Activated T-cell treated with anti-CD3 and anti-CD28 coated beads, Interleukin-2, amount 50 U/mL, for 4 hours (primary cell): ENCODE data around the gene SLC6A12. TPM values are rescaled to one million over a fixed set of nuclear protein-coding genes. Genes with fewer than 3 reads are reported as not detected.
"Not testable (repeated sequence)": the region's sequence is repeated elsewhere in the genome, so short reads cannot be mapped to it uniquely, and the experiment has no call there.

ENCODE experiments used
- ATAC-seq, 2 donors: fragments of 200-7000 bp; cut with Tn5 transposase; one replicate each; pipeline ENCODE4 v1.10.0; 2021
- DNase-seq: peaks from one replicate; pipeline ENCODE4 v3.0.0-alpha.2; 2020
- H3K27me3 Mint-ChIP-seq: one replicate; pipeline ENCODE4 v1.8.0; 2021; ENCODE audit warnings: low read depth, mixed read lengths
- H3K36me3 Mint-ChIP-seq: one replicate; pipeline ENCODE4 v1.8.0; 2022; ENCODE audit warnings: mixed read lengths; ENCODE audit not compliant: insufficient read depth
- H3K4me1 Mint-ChIP-seq: one replicate; pipeline ENCODE4 v1.8.0; 2021; ENCODE audit warnings: low read depth, mixed read lengths
- H3K4me3 Mint-ChIP-seq: one replicate; pipeline ENCODE4 v1.8.0; 2021; ENCODE audit warnings: mild to moderate bottlenecking, moderate library complexity, mixed read lengths
- H3K9me3 Mint-ChIP-seq: one replicate; pipeline ENCODE4 v1.8.0; 2021; ENCODE audit warnings: mixed read lengths
- total RNA-seq, 3 donors: library from RNA; stranded (reverse); gene quantifications; one replicate each; pipeline ENCODE4 v1.2.1, GENCODE V29; 2021

The SLC6A12 gene
- total RNA-seq, 3 donors from 2014 or later: 0.11 to 0.42 TPM; not detected in 1

- Mint-ChIP-seq H3K9me3 (no peaks in the 10 kb centered on the region), H3K4me3 (peak overlapping the region; percentile 74), H3K4me1 (peaks cover 2% of the 10 kb centered on the region), H3K27me3 (peaks cover 30% of the 10 kb centered on the region), H3K36me3 (no peaks in the 10 kb centered on the region)
- peak; percentile 84 to 85 for ATAC-seq
- no peak for DNase-seq
Observed at GRCh38 chr12:188910-189621, 24.9 kb downstream of the SLC6A12 start.

DNA sequence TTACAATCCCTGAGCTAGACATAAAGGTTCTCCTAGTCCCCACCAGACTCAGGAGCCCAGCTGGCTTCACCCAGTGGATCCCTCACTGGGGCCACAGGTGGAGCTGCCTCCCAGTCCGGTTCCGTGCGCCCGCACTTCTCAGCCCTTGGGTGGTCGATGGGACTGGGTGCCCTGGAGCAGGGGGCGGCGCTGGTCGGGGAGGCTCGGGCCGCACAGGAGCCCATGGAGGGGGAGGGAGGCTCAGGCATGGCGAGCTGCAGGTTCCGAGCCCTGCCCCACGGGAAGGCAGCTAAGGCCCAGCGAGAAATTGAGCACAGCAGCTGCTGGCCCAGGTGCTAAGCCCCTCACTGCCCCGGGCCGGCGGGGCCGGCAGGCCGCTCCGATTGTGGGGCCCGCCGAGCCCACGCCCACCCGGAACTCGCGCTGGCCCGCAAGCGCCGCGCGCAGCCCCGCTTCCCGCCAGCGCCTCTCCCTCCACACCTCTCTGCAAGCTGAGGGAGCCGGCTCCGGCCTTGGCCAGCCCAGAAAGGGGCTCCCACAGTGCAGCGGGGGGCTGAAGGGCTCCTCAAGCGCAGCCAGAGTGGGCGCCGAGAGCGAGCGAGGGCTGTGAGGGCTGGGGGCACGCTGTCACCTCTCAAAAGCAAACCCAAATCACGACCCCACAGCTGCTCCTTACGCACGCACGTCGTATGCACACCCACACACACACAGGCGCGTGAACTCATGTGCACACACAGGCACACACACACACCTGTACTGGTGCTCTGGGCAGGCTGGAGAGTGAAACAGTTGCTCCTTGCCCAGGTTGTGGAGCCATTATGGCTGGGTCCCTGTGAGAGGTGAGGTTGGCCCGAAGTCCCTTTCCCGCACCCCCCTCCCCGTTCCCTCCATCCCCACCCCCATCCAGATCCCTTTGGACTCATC is 25.7 kb downstream of the SLC6A12 start:
- Mint-ChIP-seq H3K4me3 (peak overlapping the region; percentile 74), H3K27me3 (peaks cover 30% of the 10 kb centered on the region)
- H3K4me1 Mint-ChIP-seq, H3K36me3 Mint-ChIP-seq, DNase-seq, H3K9me3 Mint-ChIP-seq: not testable (repeated sequence)
- ATAC-seq: peak in 1 of 2 donors; percentile 17

DNA sequence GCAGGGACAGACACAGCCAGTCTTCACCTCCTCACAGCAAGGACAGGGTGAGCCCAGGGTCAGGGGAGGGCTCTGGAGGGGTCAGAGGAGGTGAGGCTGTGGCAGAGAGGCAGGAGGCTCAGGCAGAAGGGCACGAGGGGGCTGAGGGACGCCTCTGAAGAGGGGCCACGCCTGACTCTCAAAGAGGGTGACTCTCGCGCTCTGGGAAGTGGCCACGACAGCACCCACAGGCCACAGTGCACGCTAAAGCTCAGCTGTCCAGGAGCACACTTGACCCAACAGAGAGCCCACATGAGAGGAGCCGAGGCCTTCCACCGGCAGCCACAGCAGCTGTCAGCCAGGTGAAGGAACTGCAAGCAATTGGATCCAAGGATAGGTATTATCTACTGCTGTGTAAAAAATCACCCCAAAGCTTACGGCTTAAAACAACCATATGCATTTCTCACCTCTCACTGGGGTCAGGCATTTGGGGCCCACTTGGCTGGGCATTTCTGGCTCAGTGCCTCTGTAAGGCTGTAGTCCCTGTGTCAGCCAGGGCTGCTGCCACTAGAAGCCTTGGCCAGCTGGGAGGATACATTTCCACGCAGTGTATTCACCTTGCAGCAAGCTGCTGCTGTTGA is 27.8 kb downstream of the SLC6A12 start:
- ATAC-seq (no peak), DNase-seq (no peak)
- H3K4me1 Mint-ChIP-seq: peaks cover 2% of the 10 kb centered on the region
- H3K9me3 Mint-ChIP-seq: no peaks in the 10 kb centered on the region
- no peak overlapping the region for H3K4me3 Mint-ChIP-seq
- H3K27me3 Mint-ChIP-seq: peaks cover 33% of the 10 kb centered on the region
- no peaks in the 10 kb centered on the region for H3K36me3 Mint-ChIP-seq

- ATAC-seq: no peak
- Mint-ChIP-seq H3K36me3 (no peaks in the 10 kb centered on the region), H3K9me3 (no peaks in the 10 kb centered on the region), H3K4me3 (no peak overlapping the region), H3K27me3 (peaks cover 33% of the 10 kb centered on the region), H3K4me1 (peaks cover 2% of the 10 kb centered on the region)
- no peak for DNase-seq
Observed at GRCh38 chr12:185576-185955, 28.4 kb downstream of the SLC6A12 start.

DNA sequence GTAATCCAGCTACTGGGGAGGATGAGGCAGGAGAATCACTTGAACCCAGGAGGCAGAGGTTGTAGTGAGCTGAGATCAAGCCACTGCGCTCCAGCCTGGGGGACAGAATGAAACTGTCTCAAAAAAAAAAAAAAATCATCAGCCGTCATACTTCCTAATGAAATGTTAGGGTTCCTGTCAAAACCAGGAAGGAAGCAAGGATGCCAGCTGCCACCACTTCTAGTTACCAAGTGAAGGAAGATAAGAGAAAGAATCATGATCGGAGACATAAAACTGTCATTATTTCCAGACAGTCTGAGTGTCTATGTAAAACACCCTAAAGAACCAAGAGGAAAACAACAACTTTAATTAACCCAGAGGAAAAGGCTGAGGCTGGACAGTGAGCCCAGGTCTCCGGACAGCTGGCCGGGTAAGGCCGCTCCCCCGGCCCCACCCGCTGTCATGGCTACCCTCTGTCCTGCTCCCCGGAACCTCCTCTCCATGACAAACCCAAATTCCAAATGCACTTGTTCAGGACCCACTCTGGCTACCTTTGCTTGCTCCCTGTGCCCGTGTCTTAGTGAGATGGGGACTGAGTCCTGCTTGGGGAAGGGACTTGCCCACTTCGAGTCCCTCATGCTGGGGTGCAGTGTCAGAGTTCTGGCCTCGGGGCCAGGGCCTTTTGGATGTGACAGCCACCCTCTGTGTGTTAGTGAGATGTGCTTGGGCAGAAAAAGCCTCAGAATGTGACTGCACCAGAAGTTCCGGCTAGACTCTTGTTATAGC is 29.0 kb downstream of the SLC6A12 start:
- no peak for DNase-seq
- no peak overlapping the region for H3K4me3 Mint-ChIP-seq
- peaks cover 30% of the 10 kb centered on the region for H3K27me3 Mint-ChIP-seq
- no peaks in the 10 kb centered on the region for H3K9me3 Mint-ChIP-seq
- peaks cover 6% of the 10 kb centered on the region for H3K4me1 Mint-ChIP-seq
- no peaks in the 10 kb centered on the region for H3K36me3 Mint-ChIP-seq
- no peak for ATAC-seq

GRCh38 chr12:182381-182892 is 31.5 kb downstream of the SLC6A12 start:
- ATAC-seq: no peak

DNA sequence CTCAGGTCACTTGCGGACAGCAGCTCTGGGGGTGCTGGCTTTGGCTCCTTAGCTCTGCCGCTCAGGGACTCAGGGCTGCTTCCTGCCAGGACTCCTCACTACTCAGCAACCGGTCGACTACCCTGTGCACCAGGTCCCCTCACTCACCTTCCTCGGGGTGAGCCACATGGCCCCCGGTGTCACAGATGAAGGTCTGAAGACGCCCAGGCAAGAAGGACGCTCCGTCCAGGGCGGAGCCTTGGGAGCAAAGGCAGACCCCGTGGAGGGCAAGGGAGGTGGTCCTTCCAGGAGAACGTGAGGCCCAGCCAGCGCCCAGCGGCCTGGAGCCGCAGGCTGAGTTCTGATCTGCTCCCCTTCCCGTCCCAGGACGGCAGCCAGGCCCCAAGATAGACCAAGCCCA is 32.0 kb downstream of the SLC6A12 start:
- no peak for ATAC-seq
- DNase-seq: no peak
- H3K4me3 Mint-ChIP-seq: no peak overlapping the region
- H3K27me3 Mint-ChIP-seq: peaks cover 29% of the 10 kb centered on the region
- H3K9me3 Mint-ChIP-seq: no peaks in the 10 kb centered on the region
- peaks cover 6% of the 10 kb centered on the region for H3K4me1 Mint-ChIP-seq
- no peaks in the 10 kb centered on the region for H3K36me3 Mint-ChIP-seq

More at GRCh38 chr12:182381-182892, 31.5 kb downstream of the SLC6A12 start:
- Mint-ChIP-seq H3K9me3 (no peaks in the 10 kb centered on the region), H3K27me3 (peaks cover 32% of the 10 kb centered on the region), H3K4me3 (no peak overlapping the region), H3K4me1 (peaks cover 6% of the 10 kb centered on the region), H3K36me3 (no peaks in the 10 kb centered on the region)
- no peak for DNase-seq

DNA sequence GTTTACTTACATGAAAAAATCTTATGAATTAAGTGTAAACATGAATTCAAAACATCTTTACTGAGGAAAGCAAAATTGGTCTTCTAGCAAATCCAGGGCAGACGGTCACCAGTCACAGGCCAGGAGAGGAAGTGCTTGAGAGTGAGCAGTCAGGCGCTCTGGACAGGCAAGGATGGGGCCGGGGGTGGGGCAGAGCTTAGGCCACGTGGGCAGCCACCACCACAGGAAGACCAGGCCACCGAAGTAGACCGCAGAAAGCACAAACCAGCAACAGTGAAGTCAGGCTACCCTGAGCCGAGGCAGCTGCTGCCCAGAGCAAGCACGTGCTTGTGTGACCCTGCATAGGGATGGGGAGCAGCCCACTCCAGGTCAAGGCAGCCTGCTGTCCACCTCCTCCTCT is 33.5 kb downstream of the SLC6A12 start:
- Mint-ChIP-seq H3K4me1 (peaks cover 6% of the 10 kb centered on the region), H3K27me3 (peaks cover 29% of the 10 kb centered on the region), H3K9me3 (no peaks in the 10 kb centered on the region), H3K36me3 (no peaks in the 10 kb centered on the region), H3K4me3 (no peak overlapping the region)
- ATAC-seq (no peak), DNase-seq (no peak)

DNA sequence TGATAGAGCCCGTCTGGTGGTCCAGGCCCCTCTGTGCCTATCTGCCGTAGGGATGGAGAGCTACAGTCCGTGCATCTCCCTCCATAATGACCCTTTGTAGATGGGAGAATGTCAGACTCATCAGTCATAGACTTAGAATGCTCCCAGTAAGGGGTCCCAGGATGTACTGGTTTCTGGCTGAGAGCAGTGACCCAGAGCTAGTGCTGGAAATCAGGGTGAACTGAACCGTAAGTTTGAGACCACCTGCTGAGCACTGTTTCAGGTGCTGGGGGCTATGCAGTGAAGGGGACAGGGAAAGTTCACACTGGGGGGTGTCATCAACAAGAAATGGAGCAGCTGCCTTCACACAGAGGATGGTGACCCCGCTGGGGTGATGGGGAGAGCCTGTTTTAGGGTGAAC is 34.1 kb downstream of the SLC6A12 start:
- Mint-ChIP-seq H3K27me3 (peaks cover 31% of the 10 kb centered on the region), H3K9me3 (no peaks in the 10 kb centered on the region), H3K4me3 (no peak overlapping the region), H3K36me3 (no peaks in the 10 kb centered on the region), H3K4me1 (peaks cover 6% of the 10 kb centered on the region)
- ATAC-seq (no peak), DNase-seq (no peak)

DNA sequence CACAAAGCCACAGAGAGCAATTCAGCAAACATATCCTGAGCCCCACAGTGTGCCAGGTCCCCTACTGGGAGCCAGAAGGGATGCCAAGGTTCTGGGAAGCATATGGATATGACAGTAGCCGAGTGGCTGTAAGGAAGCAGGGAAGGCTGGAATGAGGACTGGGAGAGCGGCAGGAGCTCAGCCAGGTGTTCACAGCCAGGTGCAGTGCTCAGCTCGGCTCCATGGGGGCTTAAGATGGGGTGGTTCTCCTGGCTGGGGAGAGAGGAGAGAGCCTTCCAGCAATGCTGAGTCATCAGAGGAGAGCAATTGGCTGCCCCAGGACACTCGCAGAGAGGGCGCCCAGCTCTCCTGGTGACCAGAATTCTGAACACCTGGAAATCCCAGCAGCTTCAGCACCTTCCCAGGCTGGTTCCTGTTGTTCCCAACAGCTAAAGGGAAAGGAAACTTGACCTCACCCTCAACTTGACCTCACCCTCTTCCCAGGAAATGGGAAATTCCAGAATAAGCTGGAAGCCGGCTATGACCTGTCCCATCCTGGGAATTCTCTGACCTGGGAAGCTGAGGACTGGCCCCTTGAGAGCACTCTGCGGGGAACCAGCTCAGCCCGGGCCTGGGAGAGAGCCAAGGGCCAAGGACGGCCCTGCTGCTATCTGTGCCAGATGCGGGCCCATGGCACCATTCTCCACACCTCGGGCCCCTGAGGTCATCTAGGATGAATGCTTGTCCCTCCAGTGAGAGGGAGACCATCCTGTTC is 34.6 kb downstream of the SLC6A12 start:
- ATAC-seq: no peak

GRCh38 chr12:178829-179109 is 35.2 kb downstream of the SLC6A12 start:
- H3K4me3 Mint-ChIP-seq: no peak overlapping the region
- peaks cover 6% of the 10 kb centered on the region for H3K4me1 Mint-ChIP-seq
- no peaks in the 10 kb centered on the region for H3K36me3 Mint-ChIP-seq
- ATAC-seq: no peak
- DNase-seq: no peak
- peaks cover 35% of the 10 kb centered on the region for H3K27me3 Mint-ChIP-seq
- no peaks in the 10 kb centered on the region for H3K9me3 Mint-ChIP-seq

More for the DNA sequence above, 34.6 kb downstream of the SLC6A12 start:
- H3K4me3 Mint-ChIP-seq: no peak overlapping the region
- no peaks in the 10 kb centered on the region for H3K9me3 Mint-ChIP-seq
- peaks cover 31% of the 10 kb centered on the region for H3K27me3 Mint-ChIP-seq
- peaks cover 6% of the 10 kb centered on the region for H3K4me1 Mint-ChIP-seq
- no peaks in the 10 kb centered on the region for H3K36me3 Mint-ChIP-seq
- no peak for DNase-seq

DNA sequence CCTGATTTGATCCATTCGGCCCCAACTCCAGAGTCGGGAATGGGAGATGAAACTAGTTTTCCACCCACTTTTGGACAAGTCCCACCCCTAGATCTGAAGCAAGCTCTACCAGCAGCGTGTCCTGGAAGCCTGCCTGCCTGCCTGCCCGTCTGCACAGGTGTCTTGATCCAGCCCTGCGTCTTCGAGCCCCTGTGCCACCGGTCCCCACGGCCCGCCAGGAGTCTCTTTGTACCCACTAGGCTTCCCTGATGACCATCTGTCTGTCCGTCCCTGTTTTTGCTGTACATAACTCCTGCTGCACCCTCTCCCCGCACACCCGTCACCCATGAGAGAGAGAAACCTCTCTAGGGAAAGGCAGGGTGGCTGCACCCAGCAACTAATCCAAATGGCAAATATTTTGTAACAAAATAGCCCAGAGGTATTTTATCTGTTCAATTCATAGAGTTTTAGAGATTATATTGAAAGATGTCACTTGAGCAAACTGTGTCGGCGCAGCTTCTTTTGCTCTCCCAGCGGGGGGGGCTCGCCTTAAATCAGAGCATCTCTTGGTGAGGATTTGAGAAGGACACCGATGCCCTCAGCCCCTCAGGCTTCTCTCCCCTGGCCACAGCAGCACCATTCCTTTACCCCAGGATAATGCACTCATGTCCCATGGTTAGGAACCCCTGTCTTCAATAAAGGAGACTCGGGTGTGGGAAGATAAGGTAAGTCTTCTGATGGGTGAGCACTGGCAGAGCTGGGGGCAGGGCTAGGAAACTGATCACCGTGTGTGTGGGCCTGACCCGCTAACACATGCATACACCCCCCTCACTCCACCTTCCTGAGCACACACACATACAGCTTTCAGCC is 35.8 kb downstream of the SLC6A12 start:
- Mint-ChIP-seq H3K36me3 (no peaks in the 10 kb centered on the region), H3K4me1 (peaks cover 6% of the 10 kb centered on the region), H3K9me3 (no peaks in the 10 kb centered on the region), H3K27me3 (peaks cover 37% of the 10 kb centered on the region), H3K4me3 (no peak overlapping the region)
- DNase-seq: no peak
- no peak for ATAC-seq
